Stimulated activated CD8-positive, alpha-beta memory T cell treated with anti-CD3 and anti-CD28 coated beads, Interleukin-4, amount 100 ng/mL, for 48 hours (primary cell): ENCODE data around the gene GSTA3.
A peak's percentile ranks its signal among the peaks of the same experiment; 100 is the strongest.
"Not testable (repeated sequence)": the region's sequence is repeated elsewhere in the genome, so short reads cannot be mapped to it uniquely, and the experiment has no call there.

Source experiments
- DNase-seq: peaks from one replicate; pipeline ENCODE4 v3.0.0-alpha.2; 2020

GSTA3 gene

GRCh38 chr6:52910091-52910490, 593 bp upstream of the GSTA3 start:
- no peak for DNase-seq

GRCh38 chr6:52909131-52909530, 367 bp downstream of the GSTA3 start:
- DNase-seq = no peak

GRCh38 chr6:52908526-52908925, 972 bp downstream of the GSTA3 start:
- no peak for DNase-seq

- peak; percentile 25 for DNase-seq
Observed at GRCh38 chr6:52904562-52905279, 4.8 kb downstream of the GSTA3 start.

GRCh38 chr6:52900536-52900935, 9.0 kb downstream of the GSTA3 start:
- no peak for DNase-seq

- DNase-seq = not testable (repeated sequence)
Observed at GRCh38 chr6:52895790-52896189, 13.7 kb downstream of the GSTA3 start.

GRCh38 chr6:52894285-52894684, 15.2 kb downstream of the GSTA3 start:
- no peak for DNase-seq

GRCh38 chr6:52893803-52894202, 15.7 kb downstream of the GSTA3 start:
- DNase-seq = no peak

GRCh38 chr6:52893221-52893620, 16.3 kb downstream of the GSTA3 start:
- DNase-seq = no peak

GRCh38 chr6:52890018-52890417, 19.5 kb downstream of the GSTA3 start:
- DNase-seq = no peak

- DNase-seq = no peak
Observed at GRCh38 chr6:52887910-52888524, 21.5 kb downstream of the GSTA3 start.

GRCh38 chr6:52881996-52882841, 27.3 kb downstream of the GSTA3 start:
- peak; percentile 74 for DNase-seq

GRCh38 chr6:52881662-52881995, 27.9 kb downstream of the GSTA3 start:
- no peak for DNase-seq

GRCh38 chr6:52877786-52878185, 31.7 kb downstream of the GSTA3 start:
- no peak for DNase-seq

- DNase-seq = no peak
Observed at GRCh38 chr6:52877168-52877567, 32.3 kb downstream of the GSTA3 start.

GRCh38 chr6:52876056-52876787, 33.3 kb downstream of the GSTA3 start:
- DNase-seq = no peak

- no peak for DNase-seq
Observed at GRCh38 chr6:52872031-52872430, 37.5 kb downstream of the GSTA3 start.

- no peak for DNase-seq
Observed at GRCh38 chr6:52871621-52872020, 37.9 kb downstream of the GSTA3 start.

- DNase-seq = not testable (repeated sequence)
Observed at GRCh38 chr6:52870335-52871091, 39.0 kb downstream of the GSTA3 start.

- not testable (repeated sequence) for DNase-seq
Observed at GRCh38 chr6:52868899-52869298, 40.6 kb downstream of the GSTA3 start.

GRCh38 chr6:52868240-52868639, 41.3 kb downstream of the GSTA3 start:
- no peak for DNase-seq

- not testable (repeated sequence) for DNase-seq
Observed at GRCh38 chr6:52861151-52861550, 48.3 kb downstream of the GSTA3 start.
